Occipital lobe (tissue), 2 donors: ENCODE results near the gene ARHGAP21. TPM values are rescaled to one million over a fixed set of nuclear protein-coding genes. Genes with fewer than 3 reads are reported as not detected.
A peak's percentile ranks its signal among the peaks of the same experiment; 100 is the strongest.

ENCODE experiments used
- DNase-seq: peaks from one replicate; lab custom pipeline; 2025; lab: John Stamatoyannopoulos, UW
- total RNA-seq: library from RNA; depleted of rRNA; stranded (reverse); fragments of >200 nt; gene quantifications from one replicate; pipeline ENCODE4 v1.2.3, GENCODE V29; 2014

Gene ARHGAP21
- total RNA-seq, 1 donor from 2014 or later: 338 TPM

DNA sequence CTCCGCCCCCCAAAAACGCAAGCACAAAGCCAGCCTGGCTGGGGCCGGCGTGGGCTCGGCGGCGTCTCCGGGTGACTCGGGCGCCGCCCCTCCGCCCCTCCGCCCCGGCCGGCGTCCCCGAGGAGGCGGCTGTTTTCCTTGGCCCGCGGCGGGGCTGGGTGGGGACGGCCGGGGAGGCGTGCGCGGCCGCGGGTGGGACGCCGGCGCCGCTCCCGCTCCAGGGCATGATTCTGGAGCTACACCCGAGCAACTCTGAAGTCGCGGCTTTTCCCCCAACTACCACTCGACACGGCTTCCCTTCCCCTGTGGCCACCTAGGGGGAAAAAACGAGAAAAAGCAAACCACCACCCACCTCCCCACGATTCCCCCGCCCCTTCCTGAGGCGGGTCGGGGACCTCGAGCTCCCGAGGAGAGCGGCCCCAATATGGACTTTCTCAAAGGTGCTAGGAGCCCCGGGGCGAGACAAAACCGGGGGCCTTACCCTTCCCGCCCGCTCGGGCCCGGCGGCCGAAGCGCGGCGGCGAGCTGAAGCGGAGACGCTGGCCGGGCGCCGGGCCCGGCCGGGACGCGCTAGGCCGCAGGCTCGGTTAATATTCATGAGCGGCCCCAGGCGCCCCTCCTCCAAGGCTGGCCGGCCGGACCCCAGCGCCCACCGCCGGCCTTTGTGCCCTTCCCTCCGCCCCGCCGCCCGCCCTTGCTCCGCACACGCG is 856 bp downstream of the ARHGAP21 start:
- no peak for DNase-seq

DNA sequence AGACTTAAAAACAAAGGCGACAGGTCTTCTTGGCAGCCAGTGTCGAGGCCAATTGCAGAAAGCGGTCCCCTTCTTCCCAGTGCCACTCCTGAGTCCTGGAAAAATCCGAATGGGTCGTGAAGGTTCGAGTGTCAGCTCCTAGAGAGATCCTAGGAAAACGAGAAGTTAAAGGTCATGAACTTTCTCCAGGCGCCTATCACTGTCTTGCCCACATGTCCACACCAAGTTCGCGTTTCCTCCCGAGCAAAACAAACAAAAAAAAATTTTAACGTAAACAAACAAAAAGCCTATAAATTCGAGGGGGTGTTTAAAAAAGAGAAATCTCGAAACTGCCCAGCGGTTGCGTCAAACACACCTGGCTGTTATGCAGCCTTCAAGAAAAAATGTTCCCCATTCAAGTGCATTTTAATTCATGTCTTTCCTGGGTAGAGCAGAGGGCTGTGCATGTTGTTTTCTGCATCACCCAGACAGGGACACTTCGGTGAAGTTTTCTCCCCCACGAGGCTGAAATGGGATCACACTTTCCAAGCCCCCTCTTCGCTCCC is 1.5 kb downstream of the ARHGAP21 start:
- DNase-seq: no peak

DNA sequence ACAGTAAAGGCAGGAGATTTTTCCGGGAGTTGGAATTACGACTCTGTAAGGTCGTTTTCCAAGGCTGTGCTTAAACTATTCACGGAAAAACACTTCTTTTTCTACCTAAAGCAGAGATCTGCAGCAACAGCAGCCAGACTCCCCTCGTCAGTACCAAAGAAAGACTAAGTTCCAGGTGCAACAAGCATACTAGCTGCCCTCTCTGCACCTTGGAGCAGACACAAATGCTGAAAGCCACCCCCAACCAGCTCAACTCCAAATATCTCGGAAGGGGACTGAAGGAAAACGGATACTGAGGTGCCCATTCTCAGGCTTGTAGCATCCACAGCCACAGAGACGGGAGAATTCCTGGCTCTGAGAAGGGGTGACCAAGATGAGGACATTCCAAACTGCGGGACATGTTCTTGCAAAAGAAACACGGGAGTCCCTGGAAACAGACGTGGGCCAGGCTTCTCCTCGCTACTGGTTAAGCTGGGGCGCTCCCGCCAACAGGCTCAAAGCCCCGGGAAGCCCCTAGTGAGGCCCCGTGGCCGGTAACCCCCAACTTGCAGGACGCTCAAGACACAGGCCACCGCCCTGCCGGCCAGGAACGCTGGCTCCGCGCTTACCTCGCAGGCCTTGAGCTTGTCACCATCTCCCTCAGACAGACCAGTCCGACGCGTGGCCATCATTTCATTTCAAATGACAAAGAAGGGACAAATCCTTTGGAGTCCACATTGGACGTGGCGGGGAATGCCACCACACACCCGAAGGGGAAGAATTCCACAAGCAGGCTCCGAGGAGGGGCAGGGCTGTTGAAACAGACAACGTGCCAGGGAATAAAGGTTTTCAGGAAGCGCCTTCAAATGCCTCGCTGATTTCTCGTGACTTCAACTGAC is 2.2 kb downstream of the ARHGAP21 start:
- peak; percentile 46 for DNase-seq

DNA sequence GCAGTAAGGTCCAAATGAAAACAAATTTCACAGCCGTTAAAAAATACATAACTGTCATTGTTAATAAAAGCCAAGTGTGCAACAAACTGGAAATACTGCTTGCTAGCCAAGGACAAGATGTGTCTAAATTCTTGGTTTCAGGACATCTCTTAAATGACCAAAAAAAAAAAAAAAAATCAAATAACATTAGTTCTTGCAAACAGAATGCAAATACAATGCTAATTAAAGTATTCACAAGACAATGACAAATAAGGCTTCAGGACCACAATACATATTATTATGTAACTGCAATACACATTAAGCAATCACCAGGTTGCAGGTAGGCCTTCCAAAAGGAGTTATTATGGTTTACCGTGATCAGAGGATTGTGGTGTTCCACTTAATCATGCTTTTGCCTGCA is 3.6 kb downstream of the ARHGAP21 start:
- no peak for DNase-seq

DNA sequence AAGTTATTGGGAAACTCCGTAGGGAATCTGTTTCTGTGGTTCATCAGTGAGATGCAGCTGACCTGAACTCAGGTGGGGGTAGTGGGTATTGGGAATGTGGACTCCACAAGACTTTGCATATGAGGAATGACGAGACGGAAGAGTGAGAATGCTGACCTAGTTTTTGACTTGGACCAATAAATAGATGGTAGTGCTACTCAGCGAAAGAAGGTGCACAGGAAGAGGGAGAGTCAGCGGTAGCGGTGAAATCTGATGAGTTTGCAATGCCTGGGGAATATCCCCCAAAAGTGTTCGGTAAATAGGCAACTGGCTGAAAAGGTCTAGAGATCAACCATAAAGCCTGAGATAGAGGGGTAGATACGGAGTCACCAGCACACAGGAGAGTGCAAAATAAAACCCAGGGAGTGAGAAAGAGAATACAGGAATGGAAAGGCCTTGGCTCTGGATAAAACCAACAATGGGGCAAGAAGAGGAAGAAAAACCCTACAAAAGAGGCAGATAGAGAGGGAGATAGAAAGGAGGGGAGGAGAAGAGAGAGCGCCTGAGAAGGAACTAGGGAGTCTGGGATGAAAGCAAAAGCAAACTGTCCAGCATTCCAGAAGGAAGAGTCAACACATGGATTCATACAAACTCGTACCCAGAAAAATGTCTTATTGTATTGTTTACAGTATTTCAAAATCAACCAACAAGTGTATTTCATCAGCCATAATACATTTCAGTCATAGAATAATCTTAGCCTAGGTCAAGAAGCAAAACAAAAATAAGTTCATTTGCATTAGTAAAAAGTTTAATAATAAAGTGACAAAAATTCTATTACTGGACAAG is 5.4 kb downstream of the ARHGAP21 start:
- DNase-seq: no peak

DNA sequence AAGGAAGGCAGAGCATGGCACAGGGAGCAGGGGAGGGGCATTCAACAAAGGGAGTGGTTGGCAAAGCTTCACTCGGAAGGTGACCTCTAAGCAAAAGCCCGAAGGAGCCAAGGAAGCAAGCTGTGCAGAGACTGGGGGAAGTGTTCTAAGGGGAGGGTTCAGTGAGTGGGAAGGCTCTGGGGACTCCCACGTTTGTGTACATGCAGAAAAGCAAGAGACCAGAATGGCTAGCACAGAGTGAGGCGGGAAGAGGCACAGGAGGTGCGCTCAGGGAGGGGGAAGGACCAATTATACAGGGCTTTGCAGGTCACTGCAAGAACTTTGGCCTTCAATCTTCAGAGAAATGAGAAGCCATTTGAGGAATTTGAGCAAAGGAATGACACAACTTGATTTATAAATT is 7.4 kb downstream of the ARHGAP21 start:
- DNase-seq: no peak

DNA sequence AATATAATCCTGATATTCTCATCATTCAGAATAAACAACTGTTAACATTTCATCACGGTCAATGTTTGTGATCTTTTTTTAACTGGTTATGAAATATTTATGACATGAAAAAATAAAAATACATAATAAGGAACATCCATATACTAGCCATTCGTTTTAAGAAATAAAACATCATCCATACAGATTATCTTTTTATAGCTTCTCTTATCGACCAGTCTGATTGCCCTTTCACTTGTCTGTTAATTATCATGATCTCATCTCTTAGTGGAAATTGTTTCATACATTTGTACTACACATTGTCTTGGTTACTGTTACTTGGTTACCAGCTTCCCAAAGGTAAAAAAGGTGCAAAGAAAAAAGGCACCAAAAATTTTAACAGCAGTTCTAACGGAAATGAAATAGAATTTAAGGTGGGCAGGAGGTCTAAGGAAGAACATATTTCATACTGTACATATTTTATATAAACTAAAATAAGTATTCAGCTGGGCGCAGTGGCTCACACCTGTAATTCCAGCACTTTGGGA is 8.4 kb downstream of the ARHGAP21 start:
- no peak for DNase-seq

DNA sequence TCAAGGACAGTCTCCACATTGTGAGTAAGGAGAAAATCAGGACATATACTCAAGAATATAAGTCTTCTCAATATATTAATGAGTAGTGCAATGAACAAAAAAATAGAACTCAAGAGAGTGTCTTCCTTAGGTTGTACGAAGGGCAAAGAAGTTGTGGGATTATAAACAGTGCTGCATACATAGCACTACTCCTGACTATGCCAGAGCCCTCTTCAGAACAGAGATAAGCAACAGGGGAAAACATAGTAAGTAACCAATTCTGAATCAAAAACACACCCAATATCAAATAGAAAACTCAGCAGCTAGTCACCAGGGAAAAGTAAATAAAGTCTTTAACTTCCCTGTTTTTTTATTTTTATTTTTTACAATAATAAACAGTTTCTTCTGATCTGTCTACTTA is 10.6 kb downstream of the ARHGAP21 start:
- DNase-seq: no peak

DNA sequence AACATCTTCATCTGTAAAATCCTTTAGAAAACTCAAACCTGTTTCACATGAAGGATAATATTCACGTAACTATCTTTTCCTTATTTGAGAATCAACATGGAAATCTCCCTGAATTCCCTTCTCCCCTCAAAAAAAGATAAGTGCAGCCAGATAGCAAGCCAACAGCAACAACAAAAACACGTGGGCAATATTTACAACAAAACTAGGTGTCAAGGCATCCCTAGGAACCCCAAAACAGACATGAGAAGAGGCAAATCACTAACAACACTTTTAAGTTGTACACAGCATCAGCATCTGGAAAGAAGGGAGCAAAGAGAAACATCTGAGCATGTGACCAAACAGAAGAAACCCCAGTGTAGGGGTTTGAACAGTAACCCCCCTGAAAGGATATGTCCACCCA is 12.2 kb downstream of the ARHGAP21 start:
- DNase-seq: no peak

DNA sequence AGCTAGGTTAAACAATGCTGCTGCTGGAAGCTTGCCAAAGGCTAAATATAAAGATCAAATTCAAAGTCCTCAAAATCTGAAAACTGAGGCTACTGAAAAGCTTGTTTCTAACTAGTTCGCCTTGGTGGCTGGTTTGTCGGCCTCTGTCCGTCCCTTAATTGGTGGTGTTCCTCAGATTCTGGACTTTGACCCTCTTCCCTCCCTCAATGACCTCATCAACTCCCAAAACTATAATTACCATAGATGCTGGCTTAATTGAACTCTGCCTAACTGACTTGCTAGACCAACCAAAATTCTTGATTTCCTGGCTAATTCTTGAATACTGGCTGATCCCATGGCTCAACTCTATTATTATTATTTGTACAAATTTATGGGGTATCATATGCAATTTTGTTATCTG is 15.6 kb downstream of the ARHGAP21 start:
- no peak for DNase-seq

DNA sequence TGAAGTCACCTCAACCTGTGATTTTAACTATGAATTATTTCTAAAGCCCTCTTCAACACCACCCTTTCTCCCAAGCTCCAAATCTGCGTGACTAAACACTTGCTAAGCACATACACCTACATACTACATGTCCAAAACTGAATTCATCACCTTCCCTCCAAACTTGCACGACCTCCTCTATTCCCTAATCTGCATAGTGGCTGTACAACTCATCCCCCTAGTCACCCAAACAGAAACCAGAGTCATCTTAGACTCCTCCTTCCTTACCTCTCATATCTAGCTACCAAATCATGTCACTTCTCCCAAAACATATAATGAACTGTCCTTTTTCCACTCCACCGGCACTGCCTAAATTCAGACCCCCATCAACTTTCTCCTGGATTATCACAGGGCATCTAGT is 16.2 kb downstream of the ARHGAP21 start:
- no peak for DNase-seq

DNA sequence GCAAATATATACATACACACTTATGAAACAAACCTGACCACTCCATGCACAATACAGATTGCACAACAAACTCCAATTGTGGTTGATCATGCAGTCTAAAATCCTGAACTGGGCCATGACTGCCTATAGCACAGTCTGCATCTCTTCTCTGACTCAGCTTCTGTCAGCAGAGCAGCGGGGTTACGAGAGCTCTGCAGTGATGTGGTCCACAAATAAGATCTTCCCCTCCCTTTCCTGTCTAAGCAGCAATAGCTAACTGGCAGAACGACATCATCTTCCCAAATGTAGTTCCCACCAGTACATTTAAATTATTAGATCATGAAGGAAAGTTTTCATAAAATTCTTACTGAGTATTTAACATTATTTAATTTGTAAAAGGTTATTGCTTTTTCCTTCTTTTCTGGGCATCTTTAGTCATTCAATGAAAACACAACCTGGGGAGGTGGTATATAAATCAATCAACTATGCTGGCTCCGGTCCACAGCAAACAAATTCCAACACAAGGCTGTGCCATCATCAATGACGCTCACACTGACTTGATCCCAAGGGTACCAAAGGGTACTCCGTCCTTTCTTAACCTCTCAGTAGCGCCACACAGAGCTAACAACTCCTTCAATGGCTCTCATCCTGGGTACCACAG is 17.1 kb downstream of the ARHGAP21 start:
- peak; percentile 31 for DNase-seq

DNA sequence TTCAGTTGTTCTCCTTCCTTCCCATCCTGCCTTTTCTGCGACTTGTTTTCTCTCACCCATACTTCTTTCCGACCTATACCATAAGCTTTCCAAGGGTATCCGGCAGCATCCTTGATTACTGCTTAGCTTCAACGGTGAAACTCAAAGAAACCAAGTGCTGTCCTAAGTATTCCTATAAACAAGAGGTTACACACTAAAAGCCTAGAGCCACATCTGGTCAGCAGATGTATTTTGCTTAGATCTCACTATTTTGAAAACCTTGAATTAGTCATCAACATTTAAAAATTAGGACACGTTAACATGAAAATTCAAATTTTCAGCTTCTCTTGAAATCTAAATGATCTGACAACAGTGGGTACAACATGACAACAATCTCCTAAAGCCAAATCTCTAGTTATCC is 20.0 kb downstream of the ARHGAP21 start:
- DNase-seq: no peak

DNA sequence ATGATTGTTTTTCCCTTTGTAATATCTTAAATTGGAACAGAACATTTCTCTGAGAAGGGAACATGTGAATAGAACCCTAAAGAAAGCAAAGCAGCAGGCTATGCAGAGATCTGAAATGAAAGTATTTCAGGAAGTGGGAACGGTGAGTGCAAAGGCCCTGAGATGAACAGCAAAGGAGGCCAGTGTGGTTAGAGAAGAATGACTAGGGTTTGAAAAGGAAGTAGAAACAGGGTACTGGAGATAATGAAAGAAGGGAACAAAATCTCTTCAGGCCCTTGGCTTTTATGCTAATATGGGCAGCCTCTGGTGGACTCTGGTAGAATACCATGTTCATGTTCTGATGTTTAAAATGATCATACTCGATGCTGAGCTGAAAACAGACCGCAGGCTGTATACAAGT is 22.2 kb downstream of the ARHGAP21 start:
- no peak for DNase-seq

DNA sequence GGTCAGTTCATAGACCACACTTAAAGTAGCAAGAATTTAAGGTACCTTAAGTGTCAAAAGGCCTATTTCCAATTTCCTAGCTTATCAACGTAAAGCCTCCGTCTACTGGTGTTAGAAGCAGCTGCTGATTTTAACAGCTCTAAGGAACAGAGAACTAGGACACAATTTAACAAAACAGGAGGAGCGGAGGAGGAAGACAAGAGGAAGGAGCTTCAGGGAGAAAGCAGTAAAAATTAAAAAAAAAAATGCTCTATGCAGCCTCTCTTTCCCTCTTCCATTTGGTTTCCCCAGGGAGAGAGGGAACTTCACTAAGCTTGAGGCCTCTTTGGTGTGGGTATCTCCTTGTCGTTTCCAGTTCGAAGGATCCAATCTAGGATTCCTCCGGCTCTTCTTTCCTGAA is 22.7 kb downstream of the ARHGAP21 start:
- no peak for DNase-seq

DNA sequence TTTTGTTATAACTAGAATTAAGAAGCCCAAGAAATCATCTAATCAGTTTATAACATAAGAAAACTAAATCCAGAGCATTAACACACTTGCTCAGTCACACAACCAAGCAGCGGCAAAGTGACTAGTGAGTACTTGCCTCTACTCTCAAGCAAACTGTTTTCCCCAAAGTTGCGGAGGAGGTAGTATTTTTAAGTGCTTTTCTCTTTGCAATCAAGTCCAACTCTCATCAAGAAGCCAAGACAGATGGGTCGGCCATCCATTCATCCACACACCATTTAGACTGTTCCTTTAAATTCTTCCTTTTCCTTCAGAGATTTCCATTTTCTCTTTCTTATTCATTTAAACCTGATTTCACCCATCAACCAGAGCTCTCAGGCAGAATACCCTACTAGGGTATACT is 25.4 kb downstream of the ARHGAP21 start:
- no peak for DNase-seq

DNA sequence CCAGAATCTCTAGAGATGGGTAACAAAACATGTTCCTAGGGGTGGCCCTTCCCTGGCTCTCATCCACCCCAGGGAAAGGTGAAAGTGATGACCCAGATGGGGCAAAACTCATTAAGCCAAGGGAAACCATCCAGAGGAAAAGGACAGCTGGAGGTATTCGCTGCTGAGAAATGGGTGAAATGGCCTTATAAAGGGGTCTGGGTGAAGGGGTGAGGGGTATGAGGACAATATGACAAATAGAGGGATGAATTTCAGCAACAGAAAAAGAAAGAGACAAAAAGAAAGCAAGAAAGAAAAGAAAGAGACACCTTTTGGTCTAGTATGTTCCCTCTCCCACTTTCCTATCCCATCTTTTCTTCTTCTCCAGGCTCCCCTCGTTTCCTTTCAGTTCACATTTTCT is 26.6 kb downstream of the ARHGAP21 start:
- no peak for DNase-seq

DNA sequence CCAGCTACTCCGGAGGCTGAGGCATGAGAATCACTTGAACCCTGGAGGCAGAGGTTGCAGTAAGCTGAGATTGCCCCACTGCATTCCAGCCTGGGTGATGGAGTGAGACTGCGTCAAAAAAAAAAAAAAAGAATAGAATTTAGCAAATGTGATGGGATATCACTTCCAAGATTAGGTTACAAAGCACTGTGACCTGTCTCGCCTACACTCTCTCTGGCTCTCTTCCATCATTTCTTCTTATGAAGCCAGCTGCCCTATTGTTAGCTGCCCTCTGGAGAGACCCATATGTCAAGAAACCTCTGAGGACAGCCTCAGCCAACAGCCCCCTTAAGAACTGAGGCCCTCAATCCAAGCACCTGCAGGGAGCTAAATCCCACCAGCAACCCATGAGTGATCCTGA is 28.2 kb downstream of the ARHGAP21 start:
- DNase-seq: no peak

DNA sequence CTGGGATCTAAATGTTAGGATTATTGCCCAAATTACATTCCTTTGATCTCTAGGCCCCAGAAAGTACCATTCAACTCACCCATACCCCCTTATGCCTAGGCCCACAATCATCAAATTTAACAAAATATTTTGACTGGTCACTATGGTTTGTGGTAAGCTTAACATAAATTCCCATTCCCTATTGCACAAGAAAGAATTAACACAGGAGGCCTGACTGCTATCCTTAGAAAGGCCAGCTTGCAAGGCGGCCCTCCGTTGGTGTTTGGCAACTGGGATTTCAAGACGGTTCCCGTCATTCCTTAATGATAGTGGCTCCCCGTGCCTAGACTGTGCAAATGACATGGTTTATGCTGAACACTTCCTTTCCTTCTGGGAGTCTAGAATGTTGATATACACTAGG is 29.6 kb downstream of the ARHGAP21 start:
- no peak for DNase-seq

DNA sequence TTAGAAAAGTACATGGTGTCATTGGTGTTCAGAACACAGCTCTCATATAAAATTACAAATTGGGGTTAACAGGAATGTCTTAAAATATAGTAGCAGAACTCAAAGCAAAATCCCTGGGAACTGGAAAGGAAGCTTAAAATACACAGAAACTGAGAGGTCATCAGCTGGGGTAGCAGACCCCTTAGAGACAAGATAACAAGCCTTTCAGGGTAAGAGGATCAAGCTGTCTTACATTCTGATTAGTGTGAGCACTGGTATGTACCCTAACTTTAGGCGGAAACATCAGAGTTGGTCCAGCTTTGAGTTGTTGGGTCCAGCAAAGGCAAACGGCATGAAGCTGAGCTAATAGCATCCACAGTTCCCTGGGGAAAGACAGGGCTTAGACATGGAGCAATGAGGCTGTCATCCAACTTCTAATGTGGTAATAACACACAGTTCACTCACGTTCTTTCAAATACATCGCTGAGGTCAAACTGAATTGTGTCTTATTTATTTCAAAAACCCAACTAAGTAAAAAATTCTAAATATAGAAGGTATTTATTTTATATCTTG is 32.6 kb downstream of the ARHGAP21 start:
- DNase-seq: no peak
